IPS-NIHi11 (cell line): ENCODE data around the gene NUP37.
A peak's percentile ranks its signal among the peaks of the same experiment; 100 is the strongest.
"Not testable (repeated sequence)": the region's sequence is repeated elsewhere in the genome, so short reads cannot be mapped to it uniquely, and the experiment has no call there.

ENCODE experiments used
- DNase-seq: peaks from one replicate; pipeline ENCODE4 v3.0.0; 2012; ENCODE audit warnings: mixed read lengths, low spot score

Gene NUP37

DNA sequence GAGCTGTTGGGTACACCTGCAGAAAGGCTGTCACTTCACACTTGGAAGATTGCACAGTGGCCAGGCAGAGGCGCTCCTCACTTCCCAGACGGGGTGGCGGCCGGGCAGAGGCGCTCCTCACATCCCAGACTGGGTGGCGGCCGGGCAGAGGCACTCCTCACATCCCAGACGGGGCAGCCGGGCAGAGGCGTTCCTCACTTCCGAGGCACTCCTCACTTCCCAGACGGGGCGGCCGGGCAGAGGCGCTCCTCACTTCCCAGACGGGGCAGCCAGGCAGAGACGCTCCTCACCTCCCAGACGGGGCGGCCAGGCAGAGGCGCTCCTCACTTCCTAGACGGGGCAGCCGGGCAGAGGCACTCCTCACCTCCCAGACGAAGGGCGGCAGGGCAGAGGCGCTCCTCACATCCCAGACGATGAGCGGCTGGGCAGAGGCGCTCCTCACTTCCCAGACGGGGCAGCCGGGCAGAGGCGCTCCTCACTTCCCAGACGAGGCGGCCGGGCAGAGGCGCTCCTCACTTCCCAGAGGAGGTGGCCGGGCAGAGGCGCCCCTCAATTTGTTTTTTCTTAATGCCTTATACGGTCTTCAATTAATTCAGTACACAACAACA lies 30.6 kb downstream of the NUP37 start:
- not testable (repeated sequence) for DNase-seq

DNA sequence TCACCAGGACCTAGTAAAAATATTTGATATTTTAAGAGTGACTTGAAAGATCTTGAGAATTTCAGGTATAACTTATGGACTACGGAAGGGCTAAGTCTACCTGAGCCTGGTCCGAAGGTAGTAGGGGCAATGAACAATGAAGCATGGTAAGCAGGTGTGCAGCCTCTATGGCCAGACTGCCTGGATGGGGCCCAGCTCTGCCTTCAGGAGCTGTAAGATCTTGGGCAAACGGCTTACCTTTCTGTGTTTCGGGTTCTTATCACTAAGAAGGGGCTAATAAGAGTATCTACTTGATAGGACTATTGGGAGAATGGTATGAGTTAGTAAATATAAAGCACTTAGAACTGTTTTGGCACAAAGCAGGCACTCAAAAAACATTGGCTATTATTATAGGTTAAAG lies 39.1 kb downstream of the NUP37 start:
- DNase-seq: no peak

DNA sequence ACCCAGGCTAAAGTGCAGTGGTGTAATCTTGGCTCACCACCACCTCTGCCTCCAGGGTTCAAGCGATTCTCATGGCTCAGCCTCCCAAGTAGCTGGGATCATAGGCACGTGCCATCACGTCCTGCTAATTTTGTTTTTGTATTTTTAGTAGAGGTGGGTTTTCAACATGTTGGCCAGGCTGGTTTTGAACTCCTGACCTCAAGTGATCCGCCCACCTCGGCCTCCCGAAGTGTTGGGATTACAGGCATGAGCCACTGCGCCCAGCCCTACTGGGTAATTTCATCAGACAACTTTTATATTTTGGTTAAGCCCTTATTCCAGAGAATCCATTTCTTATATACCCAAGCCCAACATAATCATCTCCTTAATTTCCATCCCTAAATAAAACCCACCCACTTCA lies 47.8 kb downstream of the NUP37 start:
- DNase-seq: not testable (repeated sequence)

DNA sequence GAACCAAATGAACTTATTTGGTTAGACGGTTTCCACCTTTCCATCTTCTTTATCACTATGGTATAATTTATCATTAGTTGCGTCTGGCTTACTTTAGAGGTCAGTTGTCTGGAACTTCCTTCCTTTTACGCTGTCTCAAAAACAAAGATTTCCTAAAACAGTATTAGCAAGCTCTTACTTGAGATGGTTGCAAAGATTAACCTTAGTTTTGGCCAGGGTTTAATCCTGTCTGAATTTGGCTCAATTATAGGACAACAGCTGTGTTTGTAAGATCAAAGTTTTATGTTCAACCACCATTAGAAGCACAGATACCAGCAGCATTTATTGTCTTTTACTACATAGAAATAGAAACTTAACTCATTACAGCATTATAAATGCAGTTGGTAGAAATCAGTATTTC lies 50.2 kb downstream of the NUP37 start:
- DNase-seq: no peak

DNA sequence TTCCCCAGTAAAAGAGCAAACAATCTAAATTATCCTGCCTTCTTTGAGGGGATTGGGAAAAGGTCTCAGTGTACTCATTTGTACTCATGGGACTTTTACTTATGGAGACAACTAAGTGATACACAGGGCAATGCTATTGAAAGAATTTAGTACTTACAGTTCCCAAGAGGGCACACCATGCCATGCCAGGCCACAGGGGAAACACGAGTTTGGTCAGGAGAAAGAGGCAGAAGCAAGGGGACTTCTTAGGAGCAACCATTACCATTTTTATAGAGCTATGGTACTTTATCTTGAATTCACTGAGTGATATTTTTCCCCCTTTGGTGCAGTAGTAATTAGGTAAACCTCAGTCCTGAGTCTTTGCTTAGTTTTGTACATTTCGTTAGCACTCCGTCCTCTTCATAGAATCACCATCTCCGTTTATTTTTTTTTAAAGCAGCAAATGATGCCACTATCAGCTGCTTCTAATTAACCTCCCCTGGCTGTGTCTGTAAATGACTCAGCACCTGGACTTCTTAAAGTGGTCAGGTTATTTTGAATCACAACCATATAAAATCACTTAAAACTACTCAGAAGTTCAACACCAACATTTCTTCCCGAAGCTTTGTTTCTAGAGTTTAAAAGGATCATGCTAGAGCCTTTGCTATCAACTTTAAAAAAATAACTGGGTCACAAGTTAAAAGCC lies 52.2 kb downstream of the NUP37 start:
- DNase-seq: no peak

DNA sequence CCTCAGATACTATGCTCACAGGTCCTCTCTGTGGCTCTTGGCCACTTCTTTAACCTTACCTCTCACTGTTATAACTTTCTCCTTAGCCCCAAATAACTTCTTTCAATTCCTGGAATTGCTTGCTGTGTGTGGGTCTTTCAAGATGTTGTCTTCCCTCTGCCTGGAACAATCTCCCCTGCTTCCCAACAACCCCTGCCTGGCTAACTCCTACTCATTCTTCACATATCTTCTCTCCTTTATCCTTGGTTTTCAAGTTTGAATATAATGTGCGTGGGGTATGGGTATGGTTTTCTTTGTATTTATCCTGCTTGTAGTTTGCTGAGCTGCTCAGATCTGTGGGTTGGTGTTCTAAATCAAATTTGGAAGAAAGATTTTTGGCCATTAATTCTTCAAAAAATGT lies 55.4 kb downstream of the NUP37 start:
- DNase-seq: no peak

DNA sequence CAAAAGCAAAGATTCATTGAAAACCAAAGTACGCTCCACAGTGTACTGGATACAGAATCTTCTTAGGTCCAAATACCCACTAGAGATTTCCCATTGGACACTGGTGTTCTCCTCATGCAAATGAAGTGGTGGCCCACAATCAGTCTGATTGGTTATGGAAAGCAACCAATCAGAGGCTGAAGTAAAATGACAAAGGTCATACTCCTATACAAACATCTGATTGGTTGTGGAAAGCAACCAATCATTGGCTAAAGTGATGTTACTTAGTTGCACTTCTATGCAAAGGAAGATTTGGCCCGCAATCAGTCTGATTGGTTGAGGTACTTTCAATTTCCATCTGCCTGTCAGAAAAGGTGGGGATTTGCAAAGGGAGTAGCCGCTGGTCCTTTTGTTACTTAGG lies 56.8 kb downstream of the NUP37 start:
- DNase-seq: no peak

DNA sequence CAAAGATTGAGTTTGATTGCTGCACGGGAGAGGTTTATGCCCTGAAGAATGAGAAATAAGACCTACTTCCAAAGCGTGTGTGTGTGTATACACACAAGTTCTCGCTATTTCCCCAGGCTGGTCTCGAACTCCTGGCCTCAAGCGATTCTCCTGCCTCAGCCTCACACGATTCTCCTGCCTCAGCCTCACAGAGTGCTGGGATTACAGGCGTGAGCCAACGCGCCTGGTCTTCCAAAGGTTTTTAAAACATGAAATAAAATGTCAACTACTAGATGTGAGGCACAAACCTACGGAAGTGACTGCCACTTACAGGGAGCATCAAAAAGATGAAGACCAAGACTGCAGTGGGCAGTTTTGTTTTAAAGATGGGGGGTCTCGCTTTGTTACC lies 57.5 kb downstream of the NUP37 start:
- DNase-seq: no peak

DNA sequence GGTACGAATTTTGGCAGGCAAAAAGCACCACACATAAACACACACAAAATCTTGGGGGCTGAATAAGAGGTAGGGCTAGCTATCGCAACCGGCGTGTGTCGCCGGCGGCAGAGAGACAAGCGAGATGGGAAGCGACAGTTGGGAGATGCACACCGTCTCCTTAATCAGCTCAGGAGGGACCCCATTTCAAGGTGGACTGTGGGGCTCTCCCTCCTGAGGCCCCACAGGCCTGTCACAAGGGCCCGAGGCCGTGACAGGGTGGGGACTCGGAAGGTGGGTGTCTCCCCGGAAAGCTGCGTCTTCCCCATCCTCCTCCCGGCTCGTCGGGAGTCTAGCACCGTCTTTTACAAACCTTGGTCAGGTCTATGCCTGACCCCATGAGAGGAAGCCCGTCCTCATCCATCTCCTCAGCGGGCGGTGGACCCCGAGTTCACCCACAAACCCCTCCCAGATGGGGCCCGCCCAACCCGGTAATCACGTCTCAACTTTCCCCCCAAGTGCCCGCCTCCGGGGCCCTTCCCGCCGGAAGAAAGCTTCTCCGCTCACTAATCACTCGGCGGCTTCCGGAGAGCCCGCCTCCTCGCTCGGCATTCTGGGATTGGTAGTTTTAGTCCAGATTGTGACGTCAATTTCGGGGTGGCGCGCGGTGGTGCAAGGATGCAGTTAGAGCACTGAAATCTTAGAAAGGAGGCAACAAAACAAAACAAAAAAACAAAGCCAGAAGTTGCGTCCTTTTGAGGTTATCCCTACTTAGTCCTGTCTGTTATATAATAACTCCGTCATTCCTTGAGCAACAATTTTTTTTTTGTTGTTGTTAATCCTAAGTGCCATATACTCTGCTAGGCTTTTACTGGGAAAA lies 58.1 kb downstream of the NUP37 start, which contains the start of gene WASHC3:
Gene WASHC3 (minus strand): TSS at position 432 of the 859 bp plus-strand sequence. CDS start 29 bp downstream, at position 403.
- DNase-seq: peak; percentile 90

DNA sequence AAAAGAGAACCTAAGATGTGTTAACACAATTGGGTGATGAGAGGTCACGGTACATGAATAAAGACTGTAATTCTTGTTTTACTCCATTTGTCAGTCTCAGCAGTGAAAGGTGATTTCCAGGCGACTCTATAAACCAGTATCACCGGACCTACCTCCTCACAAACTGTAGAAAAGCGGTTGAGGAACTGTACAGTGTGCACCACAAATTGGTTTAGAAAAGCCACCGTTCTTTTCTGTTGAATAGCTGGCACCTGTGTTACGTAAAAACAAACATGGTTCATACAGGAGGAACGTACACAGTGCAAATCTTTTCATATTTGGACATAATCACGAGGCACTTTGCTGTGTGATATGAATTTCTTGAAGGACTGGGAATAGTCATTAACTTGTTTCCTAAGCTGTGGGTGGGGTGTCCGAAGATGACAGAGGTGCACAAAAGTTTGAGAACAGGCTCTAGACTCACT lies 58.8 kb downstream of the NUP37 start:
- DNase-seq: no peak

DNA sequence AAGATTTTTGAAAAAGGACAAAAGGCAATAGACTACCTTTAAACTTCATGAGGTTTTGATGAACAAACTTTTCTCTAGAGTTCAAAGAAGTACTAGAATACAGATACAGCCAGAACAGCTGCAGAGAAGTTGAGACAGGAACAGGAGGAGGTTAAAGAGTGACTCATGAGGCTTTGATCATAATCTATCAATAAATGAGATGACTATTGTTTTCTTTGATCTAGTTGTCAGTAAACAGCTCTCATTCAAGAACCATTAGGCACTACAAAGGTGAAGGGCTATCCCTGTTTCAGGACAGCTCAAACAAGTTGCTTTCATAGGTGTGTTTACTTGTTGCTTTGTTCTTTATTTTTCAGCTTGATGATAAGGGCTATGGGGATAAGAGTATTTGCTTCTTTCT lies 60.6 kb downstream of the NUP37 start:
- DNase-seq: no peak

DNA sequence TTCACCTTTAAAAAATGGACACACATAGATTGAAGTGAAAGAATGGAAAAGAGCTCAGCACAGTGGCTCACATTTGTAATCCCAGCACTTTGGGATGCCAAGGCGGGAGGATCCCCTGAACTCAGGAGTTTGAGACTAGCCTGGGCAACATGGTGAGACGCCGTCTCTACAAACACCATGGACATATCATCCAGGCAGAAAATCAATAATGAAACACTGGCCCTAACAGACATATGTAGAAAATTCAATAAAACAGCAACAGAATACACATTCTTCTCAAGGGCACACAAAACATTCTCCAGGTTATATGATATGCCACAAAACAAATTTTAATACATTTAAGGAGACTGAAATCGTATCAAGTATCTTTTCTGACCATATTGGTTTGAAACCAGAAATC lies 65.6 kb downstream of the NUP37 start:
- no peak for DNase-seq

DNA sequence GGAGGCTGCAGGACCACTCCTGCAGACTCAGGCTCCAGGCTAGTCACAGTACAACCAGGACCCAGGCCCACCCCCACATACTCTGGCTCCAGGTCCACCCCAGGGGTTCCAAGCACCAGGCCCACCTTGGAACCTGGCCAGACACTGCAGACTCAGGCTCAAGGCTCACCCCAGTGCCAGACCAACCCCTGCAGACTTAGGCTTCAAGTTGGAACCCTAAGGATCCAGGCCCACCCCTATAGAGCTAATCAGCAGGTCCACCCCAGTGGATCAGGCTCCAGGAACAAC lies 66.9 kb downstream of the NUP37 start:
- no peak for DNase-seq

DNA sequence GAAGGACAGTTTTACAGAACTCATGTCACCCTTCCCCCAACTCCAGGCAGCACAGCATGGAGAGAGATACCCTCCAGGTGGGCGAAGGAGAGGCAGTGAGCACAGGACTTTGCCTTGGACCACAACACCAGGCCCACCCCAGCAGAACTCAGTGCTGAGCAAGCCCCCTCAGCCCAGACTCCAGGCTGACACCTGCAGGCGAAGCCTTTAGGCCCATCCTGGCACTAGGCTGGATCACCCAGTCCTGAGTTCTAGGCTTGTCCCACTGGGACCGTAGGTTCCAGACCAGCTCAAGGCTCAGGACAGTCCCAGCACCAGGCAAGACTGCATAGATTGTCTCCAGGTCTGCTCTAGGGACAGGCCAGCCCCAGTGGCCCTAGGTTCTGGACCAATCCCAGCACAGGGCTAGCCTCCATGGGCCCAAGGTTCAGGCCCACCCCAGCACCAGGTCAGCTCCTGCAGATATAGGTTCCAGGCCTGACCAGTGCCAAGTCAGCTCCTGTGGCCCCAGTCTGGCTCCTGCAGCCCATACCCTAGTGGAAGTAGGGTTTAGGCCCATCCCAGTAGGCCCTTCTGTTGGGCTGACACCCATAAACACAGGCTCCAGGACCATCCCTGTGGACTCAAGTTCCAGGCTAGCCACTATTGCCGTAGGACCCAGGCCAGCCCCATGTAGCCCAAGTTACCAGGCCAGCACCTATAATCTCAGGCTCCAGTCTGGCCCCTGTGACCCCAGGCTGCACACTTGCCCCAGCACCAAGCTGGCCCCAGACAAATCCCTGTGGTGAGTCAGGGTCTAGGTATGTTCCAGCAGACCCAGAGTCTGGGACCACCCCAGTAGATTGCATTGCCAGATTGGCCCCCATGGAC lies 67.5 kb downstream of the NUP37 start:
- no peak for DNase-seq

DNA sequence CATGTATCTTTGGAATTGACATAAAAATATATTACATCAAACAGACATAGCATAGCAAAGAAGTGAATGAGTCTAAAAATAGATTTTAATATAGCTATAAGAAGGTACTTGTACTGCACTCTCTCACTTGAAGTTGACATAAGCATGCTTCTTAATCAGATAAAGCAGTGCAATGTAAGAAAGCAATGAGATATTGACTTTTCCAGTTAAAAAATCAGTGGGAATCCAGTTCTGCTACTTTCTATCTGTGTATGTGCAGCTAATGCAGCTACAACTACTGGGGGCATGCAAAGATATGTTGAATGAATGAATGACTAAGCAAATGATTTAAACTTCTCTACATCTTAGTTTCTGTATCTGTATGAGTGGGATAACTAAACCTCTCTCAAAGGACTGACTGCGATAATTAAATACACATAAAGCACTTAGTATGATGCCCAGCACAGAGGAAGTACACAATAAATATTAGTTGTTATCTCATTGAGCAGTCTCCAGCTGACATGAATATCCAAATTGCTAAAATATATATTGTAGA lies 68.4 kb downstream of the NUP37 start:
- no peak for DNase-seq

DNA sequence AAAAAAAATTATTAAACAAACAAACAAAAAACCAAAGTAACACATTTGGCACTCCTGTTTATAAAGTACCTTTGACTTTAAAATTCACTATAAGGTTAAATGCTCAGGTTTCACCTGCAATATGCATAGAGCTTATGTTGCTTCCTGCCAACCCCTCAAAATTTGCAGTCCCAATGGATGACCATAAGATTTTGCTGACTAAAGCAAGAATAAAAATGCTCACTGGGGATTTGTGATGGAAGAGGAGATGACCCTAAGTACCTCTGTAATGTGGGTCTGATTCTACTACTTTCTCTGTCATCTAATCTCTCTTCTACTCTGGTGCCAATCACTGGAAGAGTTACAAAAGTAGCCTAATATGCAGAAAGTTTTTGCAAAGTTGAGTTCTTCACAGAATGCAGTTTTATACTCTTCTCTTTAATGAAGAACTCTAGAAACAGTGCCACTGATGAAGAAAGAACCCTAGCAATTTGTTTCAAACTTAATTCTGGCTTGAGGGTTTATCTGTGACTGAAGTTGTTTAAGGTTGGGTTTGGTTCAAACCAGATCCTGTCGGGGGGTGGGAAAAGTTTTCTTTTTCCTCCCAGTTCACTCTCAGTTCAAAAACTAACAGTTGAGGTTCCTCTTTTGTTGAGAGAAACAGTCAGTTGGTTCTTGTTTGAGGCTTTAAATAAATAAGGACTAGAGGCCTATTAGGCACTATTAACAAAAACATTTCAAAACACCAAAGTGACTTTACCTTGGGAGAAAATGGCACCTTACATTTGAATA lies 69.1 kb downstream of the NUP37 start:
- DNase-seq: no peak

DNA sequence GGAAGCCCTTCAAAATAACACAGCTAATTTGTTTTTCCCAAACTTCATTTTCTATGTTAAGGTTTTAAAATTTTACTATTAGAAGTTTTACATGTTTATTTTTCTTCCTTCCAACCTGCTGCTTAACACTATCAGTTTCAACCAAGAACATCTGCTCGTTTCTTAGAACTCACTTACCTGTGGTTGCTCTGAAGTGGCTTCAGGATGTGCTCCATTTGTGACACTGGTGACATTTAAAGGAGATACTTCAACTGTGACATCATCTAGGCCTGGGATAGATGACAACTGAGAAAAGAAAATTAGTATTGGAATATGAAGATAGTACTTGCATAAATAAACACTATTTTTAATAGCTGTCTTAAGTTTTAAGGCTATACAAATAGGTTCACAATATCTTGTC lies 76.0 kb downstream of the NUP37 start:
- DNase-seq: no peak

DNA sequence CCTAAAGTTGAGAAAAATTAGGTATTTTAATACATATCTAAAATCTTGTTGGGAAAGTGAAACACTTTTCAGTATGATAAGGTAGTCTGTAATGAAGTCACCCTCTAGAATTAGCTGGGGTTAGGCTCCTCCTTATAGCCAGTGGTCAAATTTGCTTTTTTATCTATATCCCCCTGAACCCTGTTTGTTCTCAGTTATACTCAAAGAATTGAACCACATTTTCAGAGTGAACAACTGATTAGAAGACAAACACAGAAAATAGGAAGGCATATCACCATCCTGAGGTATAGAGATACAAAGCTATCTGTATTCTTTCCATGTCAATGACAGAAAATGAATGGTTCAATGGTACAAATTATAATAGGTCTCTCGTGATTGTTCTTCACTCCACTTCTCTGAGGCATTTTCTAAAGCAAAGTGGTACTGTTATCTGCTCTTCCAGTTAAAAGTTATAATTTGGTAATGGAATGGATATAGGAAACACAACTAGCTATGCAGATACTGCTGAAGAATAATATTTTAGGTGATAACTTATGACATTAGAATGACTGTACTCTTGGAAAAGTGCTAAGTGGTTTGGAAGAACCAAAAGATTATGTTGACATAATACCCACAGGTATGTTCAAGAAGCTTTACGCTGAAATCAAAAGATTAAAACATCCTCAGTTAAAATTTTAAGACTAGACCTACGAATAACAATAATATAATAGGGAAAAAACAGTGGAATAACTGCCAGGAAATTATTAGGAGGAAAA lies 85.7 kb downstream of the NUP37 start:
- no peak for DNase-seq

DNA sequence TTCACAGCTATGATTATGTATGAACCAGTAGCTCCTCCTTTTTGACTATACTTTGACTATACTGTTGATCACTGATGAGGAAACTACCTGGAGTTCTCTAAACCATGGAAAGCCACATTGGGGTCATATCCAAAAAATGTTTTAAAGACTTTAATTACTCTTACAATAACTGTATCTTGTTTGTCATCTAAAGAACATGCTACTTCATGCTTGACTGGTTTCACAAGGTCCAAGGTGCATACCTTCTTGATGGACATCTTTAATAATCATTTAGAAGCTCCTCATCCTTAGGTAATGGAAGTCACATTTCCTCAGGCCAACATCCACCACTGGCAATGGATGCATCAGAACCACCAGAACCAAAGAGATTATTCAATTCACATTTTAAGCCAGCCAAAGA lies 88.1 kb downstream of the NUP37 start:
- DNase-seq: no peak

DNA sequence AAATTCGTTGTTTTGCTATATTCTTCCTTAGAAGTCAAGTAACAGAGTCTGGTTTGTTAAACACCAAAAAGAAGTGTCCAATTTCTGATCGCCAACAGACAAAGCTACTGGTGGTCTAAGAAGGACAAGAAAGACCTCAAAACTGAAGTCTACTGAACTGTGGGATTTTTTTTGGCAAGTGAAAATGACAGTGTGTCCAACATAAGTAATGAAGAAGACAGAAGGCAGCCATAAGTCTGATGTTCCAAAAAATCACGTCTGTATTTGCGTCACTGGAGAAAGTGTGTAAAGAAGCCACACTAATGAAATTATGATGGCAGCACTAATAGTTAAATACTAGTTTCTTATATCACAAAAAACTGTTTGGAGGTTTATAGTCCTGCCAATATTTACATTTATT lies 90.8 kb downstream of the NUP37 start:
- no peak for DNase-seq
